ENCODE results near the gene BCL2L11.
A peak's percentile ranks its signal among the peaks of the same experiment; 100 is the strongest.

The BCL2L11 gene

GRCh38 chr2:111198701-111199100 lies 78.0 kb downstream of the BCL2L11 start:
- DNase-seq = no peak

GRCh38 chr2:111199840-111200239 lies 79.1 kb downstream of the BCL2L11 start:
- DNase-seq = no peak

GRCh38 chr2:111200333-111200881 lies 79.7 kb downstream of the BCL2L11 start:
- DNase-seq = peak; percentile 73

GRCh38 chr2:111201214-111201613 lies 80.5 kb downstream of the BCL2L11 start:
- DNase-seq = no peak

- DNase-seq = no peak
Observed at GRCh38 chr2:111202266-111203040, 81.7 kb downstream of the BCL2L11 start.

GRCh38 chr2:111204706-111205105 lies 84.0 kb downstream of the BCL2L11 start:
- DNase-seq = no peak

GRCh38 chr2:111205774-111206173 lies 85.1 kb downstream of the BCL2L11 start:
- DNase-seq = no peak

- DNase-seq = no peak
Observed at GRCh38 chr2:111207851-111208250, 87.1 kb downstream of the BCL2L11 start.

- no peak for DNase-seq
Observed at GRCh38 chr2:111208639-111209038, 87.9 kb downstream of the BCL2L11 start.

- DNase-seq = no peak
Observed at GRCh38 chr2:111209045-111209514, 88.4 kb downstream of the BCL2L11 start.

GRCh38 chr2:111210036-111210435 lies 89.3 kb downstream of the BCL2L11 start:
- no peak for DNase-seq

GRCh38 chr2:111213877-111214276 lies 93.2 kb downstream of the BCL2L11 start:
- DNase-seq = no peak

- no peak for DNase-seq
Observed at GRCh38 chr2:111216811-111217652, 96.3 kb downstream of the BCL2L11 start.

Data from NCI-H1092 (cell line).